HepG2 (cell line): ENCODE data around the gene STEAP1B. TPM values are rescaled to one million over a fixed set of nuclear protein-coding genes. Genes with fewer than 3 reads are reported as not detected.

ENCODE experiments used
- ATAC-seq: fragments of 200-7000 bp; cut with Tn5 transposase; 3 replicates; pipeline ENCODE4 v1.9.1; 2020; ENCODE audit warnings: mild to moderate bottlenecking, moderate library complexity
- BruUV-seq: library from RNA; stranded (reverse); fragments of 400-500 nt; replicated peaks from 2 replicates; lab custom pipeline; 2021; lab: Mats Ljungman, UMichigan
- CTCF ChIA-PET: fragments of 300-600 bp; formaldehyde crosslinking; extraction: SDS; loops from one replicate; lab custom pipeline; 2021; ENCODE audit warnings: low total read pairs, inconsistent platforms, low intra/inter-chr PET ratio; lab: Yijun Ruan, JAX
- POLR2A ChIA-PET: fragments of 350-600 bp; sonication (Branson Sonifier 250); formaldehyde crosslinking; loops from one replicate; lab custom pipeline; 2020; ENCODE audit warnings: antibody characterized with exemption, inconsistent platforms; lab: Yijun Ruan, JAX
- DNase-seq: peaks from one replicate; pipeline ENCODE4 v3.0.0-alpha.2; 2015; ENCODE audit warnings: low spot score
- FAIRE-seq: peaks from 3 replicates; lab custom pipeline; 2011; peaks lifted over from hg19 to GRCh38; lab: Jason Lieb, UNC
- H2AFZ ChIP-seq: one replicate; pipeline ENCODE4 v1.6.1; 2011; ENCODE audit warnings: low read length, inconsistent platforms
- H3K27ac ChIP-seq: fragments of 300-600 bp; 3 replicates; pipeline ENCODE4 v1.8.0; 2011; ENCODE audit warnings: mixed run types, mild to moderate bottlenecking, mixed read lengths, low read length, inconsistent platforms; ENCODE audit not compliant: insufficient read depth; ENCODE audit errors: extremely low read length
- H3K27me3 ChIP-seq, 2 experiments: fragments of 200-600 bp in 1 of 2; 2 replicates in 1 of 2; 3 replicates in 1 of 2; pipeline versions ENCODE4 v1.6.0 to v1.8.0; 2011; ENCODE audit warnings: low read length in 2 of 2, mild to moderate bottlenecking in 2 of 2, moderate library complexity in 2 of 2, inconsistent platforms in 1 of 2; ENCODE audit not compliant: insufficient read depth in 2 of 2, control insufficient read depth in 1 of 2
- H3K36me3 ChIP-seq, 2 experiments: fragments of 200-600 bp in 1 of 2; replicated peaks in 1 of 2; 2 replicates in 1 of 2; 3 replicates in 1 of 2; pipeline versions ENCODE4 v1.5.1 to v1.8.0; 2011; ENCODE audit warnings: low read length in 2 of 2, inconsistent platforms in 1 of 2; ENCODE audit not compliant: insufficient read depth in 2 of 2, control insufficient read depth in 1 of 2
- H3K4me1 ChIP-seq: 2 replicates; pipeline ENCODE4 v1.5.1; 2012; ENCODE audit warnings: low read length, inconsistent platforms; ENCODE audit not compliant: insufficient read depth
- H3K4me2 ChIP-seq: 2 replicates; pipeline ENCODE4 v1.6.0; 2011; ENCODE audit warnings: low read depth, low read length, inconsistent platforms
- H3K4me3 ChIP-seq, 3 experiments: fragments of 200-600 bp in 1 of 3; sonication (generic), shearing (Covaris generic) in 1 of 3; replicated peaks in 1 of 3; 2 replicates each; pipeline ENCODE4 v1.5.1; 2011 to 2016; ENCODE audit warnings: low read length in 3 of 3, inconsistent platforms in 2 of 3, low read depth in 2 of 3, mild to moderate bottlenecking in 2 of 3, control low read depth in 1 of 3, mixed read lengths in 1 of 3; ENCODE audit not compliant: insufficient read depth in 1 of 3
- H3K79me2 ChIP-seq: one replicate; pipeline ENCODE4 v1.6.1; 2011; ENCODE audit warnings: low read length, inconsistent platforms; ENCODE audit not compliant: insufficient read depth
- H3K9ac ChIP-seq: 2 replicates; pipeline ENCODE4 v1.6.0; 2011; ENCODE audit warnings: mild to moderate bottlenecking, low read depth, low read length, inconsistent platforms; ENCODE audit not compliant: insufficient read depth
- H3K9me3 ChIP-seq: 2 replicates; pipeline ENCODE4 v1.5.1; 2012; ENCODE audit warnings: mild to moderate bottlenecking, low read length
- H4K20me1 ChIP-seq: 2 replicates; pipeline ENCODE4 v1.6.0; 2011; ENCODE audit warnings: inconsistent platforms, mild to moderate bottlenecking, low read length, moderate library complexity; ENCODE audit not compliant: insufficient read depth
- HHEX ChIP-seq: IDR thresholded peaks from 2 replicates; pipeline ENCODE4 v1.6.1; 2016; ENCODE audit warnings: control low read depth
- KDM3A ChIP-seq: IDR thresholded peaks from 2 replicates; pipeline ENCODE4 v1.6.1; 2018; ENCODE audit warnings: low read depth, missing compliant biosample characterization
- MBD4 ChIP-seq: IDR thresholded peaks from 2 replicates; pipeline ENCODE4 v1.6.1; 2012; ENCODE audit warnings: low read length, inconsistent platforms, borderline replicate concordance
- REL ChIP-seq: sonication (generic); formaldehyde crosslinking; conservative IDR thresholded peaks from 2 replicates; pipeline ENCODE4 v1.8.0; 2022; ENCODE audit warnings: mild to moderate bottlenecking, missing genetic modification reagents, moderate library complexity
- RFX1 ChIP-seq: fragments of 450-650 bp; IDR thresholded peaks from 2 replicates; pipeline ENCODE4 v1.6.1; 2017
- RXRB ChIP-seq: IDR thresholded peaks from 2 replicates; pipeline ENCODE4 v1.6.1; 2016; ENCODE audit warnings: borderline replicate concordance, missing genetic modification reagents, missing compliant biosample characterization
- SYNCRIP ChIP-seq: fragments of 200-400 bp; formaldehyde crosslinking; IDR thresholded peaks from 2 replicates; pipeline ENCODE4 v1.6.1; 2018; ENCODE audit warnings: mild to moderate bottlenecking, low read depth, low read length; ENCODE audit not compliant: insufficient read depth
- ZBTB8A ChIP-seq: sonication (generic); formaldehyde crosslinking; IDR thresholded peaks from 2 replicates; pipeline ENCODE4 v1.4.0; 2020; ENCODE audit warnings: mild to moderate bottlenecking, low read depth, missing genetic modification reagents, borderline replicate concordance
- ZNF12 ChIP-seq: sonication (generic); formaldehyde crosslinking; IDR thresholded peaks from 2 replicates; pipeline ENCODE4 v1.5.0; 2020; ENCODE audit warnings: missing genetic modification reagents
- WGBS: methylation state at CpG from one replicate; pipeline ENCODE4 v1.1.6; 2017; ENCODE audit warnings: low lambda C conversion rate; 5-methylcytosine and 5-hydroxymethylcytosine counted together
- in situ Hi-C: cut with HindIII; loops from 2 replicates; pipeline ENCODE4 v1.10.0; 2017; ENCODE audit warnings: low pct_unique_long_range_greater_than_20kb; ENCODE audit not compliant: extremely low pct_ligation_motif_present
- intact Hi-C: fragments of 100-400 bp; cut with micrococcal nuclease; formaldehyde crosslinking; loops from one replicate; pipeline ENCODE4 v1.10.0; 2022; ENCODE audit not compliant: unreplicated experiment
- polyA plus RNA-seq, 8 experiments: library from polyadenylated mRNA; depleted of rRNA in 3 of 8; stranded (reverse) in 7 of 8; unstranded in 1 of 8; fragments of >200 nt; fragmentation: Illumina TruSeq in 4 of 8; extraction: Trizol in 4 of 8; gene quantifications; 2 replicates each; pipeline versions ENCODE4 v1.2.1 to v1.2.3, GENCODE V29; 2011 to 2016; ENCODE audit warnings: low read depth in 4 of 8, missing spikeins in 1 of 8, mixed read lengths in 1 of 8; ENCODE audit not compliant: insufficient read depth in 1 of 8
- total RNA-seq, 5 experiments: library from RNA; depleted of rRNA; stranded (reverse); fragments of >200 nt; fragmentation: Illumina TruSeq; extraction: Trizol; gene quantifications; 2 replicates each; pipeline ENCODE4 v1.2.3, GENCODE V29; 2016; ENCODE audit warnings: low read depth in 1 of 5
- TF ChIP-seq, protein P1 (sequence below): sonication (generic); formaldehyde crosslinking; IDR thresholded peaks from 2 replicates; pipeline ENCODE4 v1.4.0; 2020; ENCODE audit warnings: missing genetic modification reagents
- TF ChIP-seq, protein P2 (sequence below): sonication (generic); formaldehyde crosslinking; IDR thresholded peaks from 2 replicates; pipeline ENCODE4 v1.8.1; 2023; ENCODE audit warnings: mild to moderate bottlenecking, missing genetic modification reagents

STEAP1B gene
- total and polyA plus RNA-seq, 2 of the 13 experiments (the other 11 are each of a cell fraction or from before 2014, with no cell fraction given): not detected

DNA sequence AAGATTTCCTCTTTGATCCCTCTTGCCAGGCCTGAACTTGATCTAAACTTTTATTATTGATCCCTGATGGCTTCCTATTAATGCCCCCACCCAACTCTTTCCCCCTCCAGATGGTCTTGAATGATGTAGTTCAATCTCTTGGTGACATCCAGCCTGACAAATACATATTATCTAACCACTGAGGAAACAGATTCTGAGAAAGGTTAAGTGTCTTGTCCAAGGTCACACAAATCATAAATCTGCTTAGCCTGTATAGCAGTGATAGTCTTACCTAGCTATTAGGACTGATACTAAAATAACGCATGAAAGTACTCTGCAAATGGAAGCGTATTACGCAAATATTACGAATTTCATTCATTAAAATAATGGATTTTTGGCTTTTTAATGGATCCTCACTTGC is 22.7 kb downstream of the STEAP1B start:
- no peak for FAIRE-seq

More for the DNA sequence above, 22.7 kb downstream of the STEAP1B start:
- Histone ChIP-seq H3K4me1 (no peaks in the 10 kb centered on the region; the same call in 1 of the 2 replicates), H3K4me2 (no peak overlapping the region), H3K4me3 (no peak overlapping the region), H4K20me1 (no peaks in the 10 kb centered on the region), H2AFZ (no peak overlapping the region), H3K27ac (no peak overlapping the region), H3K36me3 (no peaks in the 10 kb centered on the region), H3K79me2 (no peaks in the 10 kb centered on the region), H3K9me3 (no peaks in the 10 kb centered on the region), H3K27me3 (peaks cover 1 to 17% of the 10 kb centered on the region in 2 experiments; a peak in 2 of 5 replicates), H3K9ac (no peak overlapping the region)
- no TSS peak for BruUV-seq
- no peak for ATAC-seq
- ChIA-PET CTCF (no interaction called here), POLR2A (no interaction called here)
- in situ Hi-C loops: no loop called here
- DNase-seq: no peak
- TF ChIP-seq RFX1 (no peak), RXRB (CRISPR knock-in tag) (no peak), SYNCRIP (no peak), HHEX (CRISPR knock-in tag) (no peak), ZNF12 (CRISPR knock-in tag) (no peak), ZBTB8A (no peak), REL (no peak), KDM3A (CRISPR knock-in tag) (no peak), MBD4 (no peak)
- TF ChIP-seq, protein P1, sequence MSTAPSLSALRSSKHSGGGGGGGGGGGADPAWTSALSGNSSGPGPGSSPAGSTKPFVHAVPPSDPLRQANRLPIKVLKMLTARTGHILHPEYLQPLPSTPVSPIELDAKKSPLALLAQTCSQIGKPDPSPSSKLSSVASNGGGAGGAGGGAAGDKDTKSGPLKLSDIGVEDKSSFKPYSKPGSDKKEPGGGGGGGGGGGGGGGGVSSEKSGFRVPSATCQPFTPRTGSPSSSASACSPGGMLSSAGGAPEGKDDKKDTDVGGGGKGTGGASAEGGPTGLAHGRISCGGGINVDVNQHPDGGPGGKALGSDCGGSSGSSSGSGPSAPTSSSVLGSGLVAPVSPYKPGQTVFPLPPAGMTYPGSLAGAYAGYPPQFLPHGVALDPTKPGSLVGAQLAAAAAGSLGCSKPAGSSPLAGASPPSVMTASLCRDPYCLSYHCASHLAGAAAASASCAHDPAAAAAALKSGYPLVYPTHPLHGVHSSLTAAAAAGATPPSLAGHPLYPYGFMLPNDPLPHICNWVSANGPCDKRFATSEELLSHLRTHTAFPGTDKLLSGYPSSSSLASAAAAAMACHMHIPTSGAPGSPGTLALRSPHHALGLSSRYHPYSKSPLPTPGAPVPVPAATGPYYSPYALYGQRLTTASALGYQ (CRISPR knock-in tag): no peak
- TF ChIP-seq, protein P2, sequence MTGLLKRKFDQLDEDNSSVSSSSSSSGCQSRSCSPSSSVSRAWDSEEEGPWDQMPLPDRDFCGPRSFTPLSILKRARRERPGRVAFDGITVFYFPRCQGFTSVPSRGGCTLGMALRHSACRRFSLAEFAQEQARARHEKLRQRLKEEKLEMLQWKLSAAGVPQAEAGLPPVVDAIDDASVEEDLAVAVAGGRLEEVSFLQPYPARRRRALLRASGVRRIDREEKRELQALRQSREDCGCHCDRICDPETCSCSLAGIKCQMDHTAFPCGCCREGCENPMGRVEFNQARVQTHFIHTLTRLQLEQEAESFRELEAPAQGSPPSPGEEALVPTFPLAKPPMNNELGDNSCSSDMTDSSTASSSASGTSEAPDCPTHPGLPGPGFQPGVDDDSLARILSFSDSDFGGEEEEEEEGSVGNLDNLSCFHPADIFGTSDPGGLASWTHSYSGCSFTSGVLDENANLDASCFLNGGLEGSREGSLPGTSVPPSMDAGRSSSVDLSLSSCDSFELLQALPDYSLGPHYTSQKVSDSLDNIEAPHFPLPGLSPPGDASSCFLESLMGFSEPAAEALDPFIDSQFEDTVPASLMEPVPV: no peak
- WGBS: 77% methylated on average over 4 of the region's 4 CpGs
- intact Hi-C loops: no loop called here
